Astrocyte (in vitro differentiated cells and primary cell): Measurements from ENCODE around the gene PARP8. TPM values are rescaled to one million over a fixed set of nuclear protein-coding genes. Genes with fewer than 3 reads are reported as not detected.

Experiments
- DNase-seq: peaks from one replicate; pipeline ENCODE4 v3.0.0-alpha.2; 2010; ENCODE audit warnings: low read depth
- FAIRE-seq: peaks from 2 replicates; lab custom pipeline; 2011; peaks lifted over from hg19 to GRCh38; lab: Jason Lieb, UNC
- H2AFZ ChIP-seq: 2 replicates; pipeline ENCODE4 v1.6.0; 2012; ENCODE audit warnings: low read depth, low read length, inconsistent platforms
- H3K27ac ChIP-seq: 2 replicates; pipeline ENCODE4 v1.5.1; 2011; ENCODE audit warnings: low read depth, low read length, inconsistent platforms
- H3K27me3 ChIP-seq: 2 replicates; pipeline ENCODE4 v1.6.0; 2011; ENCODE audit warnings: low read length, inconsistent platforms; ENCODE audit not compliant: insufficient read depth
- H3K36me3 ChIP-seq: 2 replicates; pipeline ENCODE4 v1.5.1; 2011; ENCODE audit warnings: low read length, inconsistent platforms; ENCODE audit not compliant: insufficient read depth
- H3K4me1 ChIP-seq: 2 replicates; pipeline ENCODE4 v1.5.1; 2011; ENCODE audit warnings: low read length, inconsistent platforms; ENCODE audit not compliant: insufficient read depth
- H3K4me2 ChIP-seq: 2 replicates; pipeline ENCODE4 v1.6.0; 2012; ENCODE audit warnings: low read length, inconsistent platforms
- H3K4me3 ChIP-seq: 2 replicates; pipeline ENCODE4 v1.5.1; 2011; ENCODE audit warnings: low read depth, mild to moderate bottlenecking, low read length, inconsistent platforms; ENCODE audit not compliant: insufficient read depth
- H3K79me2 ChIP-seq: 2 replicates; pipeline ENCODE4 v1.6.0; 2012; ENCODE audit warnings: mild to moderate bottlenecking, low read length, inconsistent platforms; ENCODE audit not compliant: insufficient read depth
- H3K9ac ChIP-seq: 2 replicates; pipeline ENCODE4 v1.6.0; 2012; ENCODE audit warnings: mild to moderate bottlenecking, low read length, inconsistent platforms
- H3K9me3 ChIP-seq: 2 replicates; pipeline ENCODE4 v1.5.1; 2012; ENCODE audit warnings: low read depth, mild to moderate bottlenecking, low read length, inconsistent platforms; ENCODE audit not compliant: insufficient read depth
- H4K20me1 ChIP-seq: 2 replicates; pipeline ENCODE4 v1.6.0; 2012; ENCODE audit warnings: low read length, inconsistent platforms; ENCODE audit not compliant: insufficient read depth
- H3K27ac Mint-ChIP-seq: one replicate; pipeline ENCODE4 v1.8.0; 2021; ENCODE audit warnings: mild to moderate bottlenecking, mixed read lengths; ENCODE audit not compliant: unreplicated experiment
- H3K27me3 Mint-ChIP-seq: one replicate; pipeline ENCODE4 v1.8.0; 2021; ENCODE audit warnings: low read depth, mixed read lengths; ENCODE audit not compliant: unreplicated experiment
- H3K36me3 Mint-ChIP-seq: one replicate; pipeline ENCODE4 v1.8.0; 2021; ENCODE audit warnings: low read depth, mixed read lengths; ENCODE audit not compliant: unreplicated experiment
- H3K4me1 Mint-ChIP-seq: one replicate; pipeline ENCODE4 v1.8.0; 2021; ENCODE audit warnings: low read depth, mixed read lengths; ENCODE audit not compliant: unreplicated experiment
- H3K4me3 Mint-ChIP-seq: one replicate; pipeline ENCODE4 v1.8.0; 2021; ENCODE audit warnings: mild to moderate bottlenecking, moderate library complexity, mixed read lengths; ENCODE audit not compliant: unreplicated experiment
- H3K9me3 Mint-ChIP-seq: one replicate; pipeline ENCODE4 v1.8.0; 2021; ENCODE audit warnings: mild to moderate bottlenecking, mixed read lengths; ENCODE audit not compliant: unreplicated experiment
- CTCF ChIP-seq: IDR thresholded peaks from 2 replicates; pipeline ENCODE4 v1.5.1; 2011; ENCODE audit warnings: low read depth, mild to moderate bottlenecking, inconsistent platforms, low read length, moderate library complexity; ENCODE audit not compliant: insufficient read depth
- EZH2 ChIP-seq: IDR thresholded peaks from 2 replicates; pipeline ENCODE4 v1.6.1; 2012; ENCODE audit warnings: mild to moderate bottlenecking, low read length, inconsistent platforms; ENCODE audit not compliant: insufficient read depth
- total RNA-seq: library from RNA; stranded (reverse); gene quantifications from 2 replicates; pipeline ENCODE4 v1.2.1, GENCODE V29; 2021

The PARP8 gene
- total RNA-seq, 1 donor from 2014 or later = 36.1 TPM

- no peaks in the 10 kb centered on the region for H3K9me3 Mint-ChIP-seq
- no peak overlapping the region for H3K27ac ChIP-seq
- no peaks in the 10 kb centered on the region for H3K27me3 ChIP-seq
- FAIRE-seq = no peak
- H4K20me1 ChIP-seq = no peaks in the 10 kb centered on the region
- H3K27ac Mint-ChIP-seq = no peak overlapping the region
- H2AFZ ChIP-seq = no peak overlapping the region
- H3K4me1 Mint-ChIP-seq = no peaks in the 10 kb centered on the region
- no peaks in the 10 kb centered on the region for H3K27me3 Mint-ChIP-seq
- TF ChIP-seq CTCF (no peak), EZH2 (no peak)
- H3K9me3 ChIP-seq = no peaks in the 10 kb centered on the region
- no peak overlapping the region for H3K4me2 ChIP-seq
- H3K36me3 ChIP-seq = no peaks in the 10 kb centered on the region
- H3K4me3 ChIP-seq = no peak overlapping the region
- no peaks in the 10 kb centered on the region for H3K36me3 Mint-ChIP-seq
- no peak overlapping the region for H3K9ac ChIP-seq
- H3K4me3 Mint-ChIP-seq = no peak overlapping the region
- H3K79me2 ChIP-seq = no peaks in the 10 kb centered on the region
- DNase-seq = no peak
- no peaks in the 10 kb centered on the region for H3K4me1 ChIP-seq
Observed at GRCh38 chr5:50867140-50867539, 200.7 kb downstream of the PARP8 start.

- Histone ChIP-seq H3K27me3 (no peaks in the 10 kb centered on the region), H3K27ac (no peak overlapping the region), H3K79me2 (no peaks in the 10 kb centered on the region), H3K4me3 (no peak overlapping the region), H3K4me1 (no peaks in the 10 kb centered on the region), H3K4me2 (no peak overlapping the region), H3K9ac (no peak overlapping the region), H3K9me3 (no peaks in the 10 kb centered on the region), H3K36me3 (no peaks in the 10 kb centered on the region), H4K20me1 (no peaks in the 10 kb centered on the region), H2AFZ (no peak overlapping the region)
- no peak for DNase-seq
- H3K27me3 Mint-ChIP-seq = no peaks in the 10 kb centered on the region
- H3K36me3 Mint-ChIP-seq = no peaks in the 10 kb centered on the region
- H3K27ac Mint-ChIP-seq = no peak overlapping the region
- TF ChIP-seq EZH2 (no peak), CTCF (no peak)
- peaks cover 3% of the 10 kb centered on the region for H3K4me1 Mint-ChIP-seq
- H3K4me3 Mint-ChIP-seq = no peak overlapping the region
- H3K9me3 Mint-ChIP-seq = no peaks in the 10 kb centered on the region
- FAIRE-seq = no peak
Observed at GRCh38 chr5:50873595-50874277, 207.3 kb downstream of the PARP8 start.

- no peaks in the 10 kb centered on the region for H4K20me1 ChIP-seq
Observed at GRCh38 chr5:50874306-50875001, 208.0 kb downstream of the PARP8 start.

More at GRCh38 chr5:50874306-50875001, 208.0 kb downstream of the PARP8 start:
- H3K27me3 Mint-ChIP-seq = no peaks in the 10 kb centered on the region
- H3K36me3 ChIP-seq = no peaks in the 10 kb centered on the region
- no peaks in the 10 kb centered on the region for H3K27me3 ChIP-seq
- H3K4me1 Mint-ChIP-seq = peaks cover 3% of the 10 kb centered on the region
- no peaks in the 10 kb centered on the region for H3K9me3 ChIP-seq
- no peaks in the 10 kb centered on the region for H3K4me1 ChIP-seq
- no peak overlapping the region for H3K9ac ChIP-seq
- no peaks in the 10 kb centered on the region for H3K9me3 Mint-ChIP-seq
- H3K27ac ChIP-seq = no peak overlapping the region
- H3K4me3 ChIP-seq = no peak overlapping the region
- DNase-seq (no peak), FAIRE-seq (no peak)
- H3K79me2 ChIP-seq = no peaks in the 10 kb centered on the region
- H3K36me3 Mint-ChIP-seq = no peaks in the 10 kb centered on the region
- TF ChIP-seq CTCF (no peak), EZH2 (no peak)
- H3K4me2 ChIP-seq = no peak overlapping the region
- H3K27ac Mint-ChIP-seq = no peak overlapping the region
- no peak overlapping the region for H2AFZ ChIP-seq
- H3K4me3 Mint-ChIP-seq = no peak overlapping the region
